GM12891 (cell line): ENCODE data around the gene ZNF385B.

Experiments used
- DNase-seq: peaks from one replicate; pipeline ENCODE4 v3.0.0; 2011; ENCODE audit warnings: low spot score; ENCODE audit not compliant: insufficient read length
- FAIRE-seq: peaks from 2 replicates; lab custom pipeline; 2011; peaks lifted over from hg19 to GRCh38; lab: Jason Lieb, UNC
- PAX5 ChIP-seq: IDR thresholded peaks from 2 replicates; pipeline ENCODE4 v1.6.1; 2011; ENCODE audit warnings: low read length, moderate library complexity, mild to moderate bottlenecking; ENCODE audit not compliant: insufficient read depth, severe bottlenecking
- POLR2A ChIP-seq: IDR thresholded peaks from 2 replicates; pipeline ENCODE4 v1.6.1; 2011; ENCODE audit warnings: low read depth, low read length, control low read depth
- POLR2AphosphoS5 ChIP-seq: IDR thresholded peaks from 2 replicates; pipeline ENCODE4 v1.6.1; 2011; ENCODE audit warnings: low read depth, low read length, control low read depth
- POU2F2 ChIP-seq: IDR thresholded peaks from 2 replicates; pipeline ENCODE4 v1.6.1; 2011; ENCODE audit warnings: low read depth, mild to moderate bottlenecking, control low read depth, low read length, moderate library complexity
- SPI1 ChIP-seq: IDR thresholded peaks from 2 replicates; pipeline ENCODE4 v1.6.1; 2011; ENCODE audit warnings: low read depth, low read length, control low read depth
- TAF1 ChIP-seq: IDR thresholded peaks from 2 replicates; pipeline ENCODE4 v1.6.1; 2011; ENCODE audit warnings: low read depth, low read length, control low read depth

Gene ZNF385B

DNA sequence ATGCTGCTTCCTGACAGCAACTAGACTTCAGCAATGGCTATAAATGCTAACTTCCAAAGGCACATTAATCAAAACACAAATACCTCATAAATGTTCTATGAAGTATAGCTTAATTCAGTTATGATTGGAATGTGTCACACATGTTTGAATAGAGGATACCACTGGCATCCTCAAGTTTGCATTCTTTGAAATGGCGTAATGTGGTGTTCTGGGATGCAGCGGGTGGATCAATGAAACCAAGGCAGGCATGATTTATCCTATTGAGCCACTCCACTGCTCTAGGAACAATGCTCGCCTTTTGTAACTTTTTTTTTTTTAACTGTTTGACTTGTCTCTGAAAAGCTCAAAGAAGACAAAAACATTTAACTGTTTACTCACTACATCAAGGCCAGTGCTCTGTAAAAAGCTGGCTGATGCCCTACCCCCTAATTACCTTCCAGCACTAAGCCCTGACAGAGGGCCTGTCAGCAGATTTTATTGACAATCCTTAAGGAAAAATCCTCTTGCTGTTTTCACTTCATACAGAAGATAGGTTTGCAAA lies 318.0 kb downstream of the ZNF385B start:
- no peak for TF ChIP-seq PAX5
- TF ChIP-seq POLR2AphosphoS5, result no peak
- TF ChIP-seq SPI1, result no peak
- TF ChIP-seq POU2F2, result no peak
- no peak for TF ChIP-seq TAF1
- no peak for TF ChIP-seq POLR2A
- DNase-seq (no peak), FAIRE-seq (no peak)

GRCh38 chr2:179541586-179541985 lies 319.8 kb downstream of the ZNF385B start:
- TF ChIP-seq POLR2AphosphoS5 (no peak), TAF1 (no peak), PAX5 (no peak), SPI1 (no peak), POLR2A (no peak), POU2F2 (no peak)
- DNase-seq, result no peak
- no peak for FAIRE-seq

- TF ChIP-seq POLR2A (no peak), POLR2AphosphoS5 (no peak), POU2F2 (no peak), PAX5 (no peak), SPI1 (no peak), TAF1 (no peak)
- FAIRE-seq (no peak), DNase-seq (no peak)
These were observed 322.3 kb downstream of the ZNF385B start for GRCh38 chr2:179539124-179539511.

DNA sequence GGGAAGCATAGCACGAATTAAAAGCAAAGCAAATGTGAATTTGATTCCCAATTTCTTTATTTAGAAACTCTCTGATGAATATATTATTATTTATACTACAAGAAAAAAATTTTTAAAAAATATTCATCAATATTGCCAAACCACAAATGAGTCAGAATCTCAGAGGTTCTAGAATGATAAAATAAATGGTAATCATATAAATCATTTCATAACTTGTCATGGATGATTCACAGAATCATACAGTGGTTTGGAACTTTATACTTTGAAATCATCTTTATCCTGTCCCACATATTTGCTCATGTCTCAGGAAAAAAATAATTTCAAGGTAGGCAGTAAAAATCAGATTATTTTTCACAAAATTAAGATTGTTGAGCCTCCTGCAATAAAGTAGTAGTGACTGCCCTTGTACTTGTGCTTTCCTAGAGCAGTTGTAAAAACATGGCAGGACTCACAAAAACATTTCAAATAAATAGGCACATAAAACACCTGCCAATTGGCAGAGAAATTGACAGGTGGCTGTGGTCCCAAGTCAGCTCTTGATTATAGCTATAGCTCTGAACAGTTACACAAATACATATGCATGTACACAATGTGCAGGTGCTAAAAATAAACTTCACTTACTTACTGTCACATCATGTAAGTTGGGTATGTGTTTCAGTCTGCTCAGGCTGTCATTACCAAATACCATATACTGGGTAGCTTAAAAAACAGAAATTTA lies 322.8 kb downstream of the ZNF385B start:
- TF ChIP-seq POLR2AphosphoS5 (no peak), POLR2A (no peak), PAX5 (no peak), TAF1 (no peak), SPI1 (no peak), POU2F2 (no peak)
- FAIRE-seq, result no peak
- DNase-seq, result no peak

- DNase-seq (no peak), FAIRE-seq (no peak)
- TF ChIP-seq TAF1 (no peak), POU2F2 (no peak)
These were observed 325.2 kb downstream of the ZNF385B start for GRCh38 chr2:179536185-179536584.

DNA sequence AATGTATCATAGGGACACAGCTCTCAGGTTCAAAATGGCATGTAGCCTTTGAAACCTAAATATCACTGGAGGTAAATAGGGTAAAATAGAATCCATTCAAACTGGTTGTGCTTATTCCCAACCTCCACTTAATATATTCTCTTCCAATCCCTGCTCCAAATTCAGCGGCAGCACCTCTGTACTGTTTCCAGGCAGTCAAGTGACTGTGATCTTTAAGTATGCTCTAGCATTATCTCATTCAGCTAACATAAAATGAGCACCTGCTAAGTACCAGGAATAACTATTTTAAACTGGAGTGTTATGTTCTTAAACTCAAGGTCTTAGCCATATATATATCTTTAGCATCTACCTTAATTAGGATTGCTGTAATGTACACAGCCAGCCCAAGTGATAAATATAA lies 327.5 kb downstream of the ZNF385B start:
- DNase-seq (no peak), FAIRE-seq (no peak)
- TF ChIP-seq POU2F2 (no peak), POLR2A (no peak), PAX5 (no peak), TAF1 (no peak), POLR2AphosphoS5 (no peak), SPI1 (no peak)

DNA sequence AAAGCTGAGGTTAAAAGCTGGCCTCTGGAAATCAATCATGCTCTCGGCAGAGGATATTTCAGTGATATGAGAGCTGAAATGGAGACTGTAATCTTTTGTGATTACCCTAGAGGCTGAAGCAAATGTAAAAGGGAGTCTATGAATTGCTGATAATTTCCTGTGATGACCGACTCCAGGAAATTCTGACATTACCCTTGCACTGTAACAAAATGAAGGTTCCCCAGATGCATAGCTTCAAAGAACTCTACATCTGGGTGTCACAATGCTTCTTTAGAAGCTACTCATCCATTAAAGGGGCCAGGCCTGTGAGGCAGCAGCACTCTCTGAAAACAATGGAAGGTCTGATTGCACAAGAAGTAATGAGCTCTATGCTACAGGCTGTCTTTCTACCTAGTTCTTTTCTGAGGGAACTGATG lies 328.5 kb downstream of the ZNF385B start:
- TF ChIP-seq POLR2AphosphoS5 (no peak), TAF1 (no peak), SPI1 (no peak), PAX5 (no peak), POU2F2 (no peak), POLR2A (no peak)
- DNase-seq (no peak), FAIRE-seq (no peak)

DNA sequence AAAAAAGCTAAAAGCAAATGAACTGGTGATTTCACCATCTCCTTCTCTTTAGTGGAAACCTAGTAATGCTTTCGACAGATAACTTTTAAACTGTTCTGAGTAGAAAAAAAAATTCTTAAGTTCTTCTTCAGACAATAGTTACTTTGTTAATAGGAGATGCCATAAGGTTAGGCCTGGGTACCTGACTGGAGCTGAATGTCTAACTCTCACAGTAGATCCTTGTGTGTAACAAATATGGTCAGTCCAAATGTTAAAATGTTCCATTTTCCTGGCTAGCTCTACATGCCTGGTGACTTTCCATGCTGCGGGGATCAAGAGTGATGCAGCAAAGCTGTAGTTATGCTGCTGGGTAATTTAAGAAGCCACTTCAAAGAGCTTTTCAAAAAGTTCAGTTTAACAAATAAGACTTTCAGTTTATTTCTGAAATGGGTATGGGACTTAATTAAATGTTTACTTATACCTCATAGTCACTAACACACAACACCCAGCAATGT lies 332.8 kb downstream of the ZNF385B start:
- TF ChIP-seq POLR2AphosphoS5 (no peak), PAX5 (no peak), SPI1 (no peak), POLR2A (no peak), TAF1 (no peak)
- FAIRE-seq (no peak), DNase-seq (no peak)

DNA sequence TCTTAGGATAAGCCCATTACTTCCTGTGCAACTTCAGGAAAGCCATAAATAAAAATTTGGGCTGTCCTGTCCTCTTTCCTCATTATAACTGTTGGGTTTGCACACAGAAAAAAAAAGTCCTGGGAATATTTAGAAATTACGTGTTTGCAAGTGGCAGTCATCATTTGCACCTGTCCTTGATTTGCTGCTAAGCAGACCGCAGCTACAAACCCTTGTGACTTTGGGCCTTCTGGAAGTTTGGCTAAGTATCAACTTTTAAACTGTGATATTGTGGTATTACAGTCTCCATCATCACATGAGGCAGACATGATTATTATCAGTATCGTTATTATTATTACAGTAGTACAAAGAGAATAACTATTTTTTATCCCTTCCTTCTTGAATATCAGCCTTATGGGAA lies 336.1 kb downstream of the ZNF385B start:
- TF ChIP-seq SPI1 (no peak), POLR2AphosphoS5 (no peak), TAF1 (no peak), POU2F2 (no peak), POLR2A (no peak), PAX5 (no peak)
- no peak for FAIRE-seq

DNA sequence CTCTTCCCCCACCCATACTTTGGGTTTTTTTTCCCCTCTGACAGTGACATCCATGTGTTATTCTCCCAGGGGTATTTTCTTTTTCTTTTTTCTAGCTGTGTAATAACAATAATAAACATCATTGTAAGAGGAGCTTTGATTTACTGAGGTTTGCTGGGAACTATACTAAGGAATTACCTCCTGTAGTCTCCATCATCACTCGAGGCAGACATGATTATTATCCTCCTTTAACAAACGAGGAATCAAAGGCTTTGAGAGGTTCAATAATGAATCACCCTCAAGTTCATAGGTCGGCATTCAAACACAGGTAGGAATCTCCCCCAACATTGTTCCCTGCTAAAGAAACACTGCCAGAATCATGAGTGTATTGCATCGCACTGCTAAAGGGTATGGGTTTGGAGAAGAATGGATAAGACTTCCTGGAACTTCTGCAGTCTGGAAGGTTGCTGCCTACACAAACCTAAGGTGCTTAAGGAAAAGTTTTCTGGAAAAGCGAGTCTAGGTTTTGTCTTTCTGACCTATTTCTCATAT lies 336.5 kb downstream of the ZNF385B start:
- DNase-seq (no peak), FAIRE-seq (no peak)
- no peak for TF ChIP-seq POU2F2
- no peak for TF ChIP-seq POLR2A
- no peak for TF ChIP-seq SPI1
- TF ChIP-seq PAX5, result no peak
- TF ChIP-seq TAF1, result no peak
- TF ChIP-seq POLR2AphosphoS5, result no peak

More for the DNA sequence above, 336.1 kb downstream of the ZNF385B start:
- no peak for DNase-seq
